Testis (tissue), 2 donors: Measurements from ENCODE around the gene ALOX5.

Source experiments
- POLR2A ChIP-seq: fragments of 450-650 bp; IDR thresholded peaks from one replicate; pipeline ENCODE4 v1.6.1; 2017; ENCODE audit warnings: antibody characterized with exemption, mild to moderate bottlenecking, moderate library complexity
- TF ChIP-seq, protein P1 (sequence below), 3 experiments: fragments of 450-650 bp in 2 of 3; fragments of 200-600 bp in 1 of 3; sonication (generic) in 1 of 3; IDR thresholded peaks; one replicate each; pipeline ENCODE4 v1.5.1; 2016 to 2019; ENCODE audit warnings: antibody characterized with exemption in 3 of 3, mild to moderate bottlenecking in 2 of 3, moderate library complexity in 1 of 3

DNA sequence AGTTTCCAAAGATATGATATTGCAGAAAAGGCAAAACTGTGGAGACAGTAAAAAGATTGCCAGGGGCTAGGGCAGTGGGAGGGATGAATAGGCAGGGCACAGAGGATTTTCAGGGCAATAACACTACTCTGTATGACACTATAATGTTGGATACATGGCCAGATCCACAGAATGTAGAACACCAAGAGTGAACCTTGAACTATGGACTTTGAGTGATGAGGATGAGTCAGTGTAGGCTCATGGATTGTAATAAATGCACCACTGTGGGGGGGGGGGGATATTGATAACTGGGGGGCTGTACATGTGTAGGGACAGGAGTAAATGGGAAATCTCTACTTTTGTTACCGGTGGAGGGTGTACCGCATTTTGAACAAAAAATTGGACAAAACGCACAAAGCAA, 77.4 kb downstream of the ALOX5 start:
- TF ChIP-seq, protein P1, sequence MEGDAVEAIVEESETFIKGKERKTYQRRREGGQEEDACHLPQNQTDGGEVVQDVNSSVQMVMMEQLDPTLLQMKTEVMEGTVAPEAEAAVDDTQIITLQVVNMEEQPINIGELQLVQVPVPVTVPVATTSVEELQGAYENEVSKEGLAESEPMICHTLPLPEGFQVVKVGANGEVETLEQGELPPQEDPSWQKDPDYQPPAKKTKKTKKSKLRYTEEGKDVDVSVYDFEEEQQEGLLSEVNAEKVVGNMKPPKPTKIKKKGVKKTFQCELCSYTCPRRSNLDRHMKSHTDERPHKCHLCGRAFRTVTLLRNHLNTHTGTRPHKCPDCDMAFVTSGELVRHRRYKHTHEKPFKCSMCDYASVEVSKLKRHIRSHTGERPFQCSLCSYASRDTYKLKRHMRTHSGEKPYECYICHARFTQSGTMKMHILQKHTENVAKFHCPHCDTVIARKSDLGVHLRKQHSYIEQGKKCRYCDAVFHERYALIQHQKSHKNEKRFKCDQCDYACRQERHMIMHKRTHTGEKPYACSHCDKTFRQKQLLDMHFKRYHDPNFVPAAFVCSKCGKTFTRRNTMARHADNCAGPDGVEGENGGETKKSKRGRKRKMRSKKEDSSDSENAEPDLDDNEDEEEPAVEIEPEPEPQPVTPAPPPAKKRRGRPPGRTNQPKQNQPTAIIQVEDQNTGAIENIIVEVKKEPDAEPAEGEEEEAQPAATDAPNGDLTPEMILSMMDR (IDR thresholded peaks at IDR 0.05): no peak
- TF ChIP-seq POLR2A: no peak
